MM.1S (cell line): ENCODE data around the gene ZFAND2A.

Source experiments
- CTCF ChIP-seq: fragments of 300-600 bp; sonication (generic); IDR thresholded peaks from 2 replicates; pipeline ENCODE4 v1.5.1; 2016; ENCODE audit warnings: antibody characterized with exemption, low read length, mixed read lengths
- EZH2 ChIP-seq: fragments of 300-600 bp; sonication (generic); optimal IDR thresholded peaks from 2 replicates; pipeline ENCODE3; 2017; ENCODE audit warnings: low read depth, mild to moderate bottlenecking, antibody characterized with exemption, low read length, mixed read lengths

DNA sequence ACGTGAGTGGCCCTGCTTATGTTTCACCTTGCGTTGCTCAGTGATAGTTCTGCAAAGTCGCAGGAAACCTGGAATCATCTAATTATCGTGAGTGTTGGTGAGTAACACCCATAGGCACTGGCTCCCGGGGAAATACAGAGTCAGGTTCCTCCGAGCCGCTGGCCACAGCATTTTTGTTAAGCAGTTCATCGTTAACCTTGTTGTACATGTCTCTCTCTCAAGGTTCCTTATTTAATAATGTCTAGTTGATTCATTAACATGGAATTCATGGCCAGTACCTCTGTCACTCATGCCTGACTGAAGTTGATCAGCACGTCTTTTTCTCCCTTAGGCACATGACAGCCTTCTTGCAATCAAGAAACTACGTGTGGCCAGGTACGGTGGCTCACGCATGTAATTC is 3.1 kb upstream of the ZFAND2A start:
- TF ChIP-seq EZH2 (no peak), CTCF (no peak)
